Activated T-cell treated with anti-CD3 and anti-CD28 coated beads, Interleukin-2, amount 50 U/mL, for 4 hours (primary cell): Measurements from ENCODE around the gene KCNAB3. TPM values are rescaled to one million over a fixed set of nuclear protein-coding genes. Genes with fewer than 3 reads are reported as not detected.
"Not testable (repeated sequence)": the region's sequence is repeated elsewhere in the genome, so short reads cannot be mapped to it uniquely, and the experiment has no call there.

ENCODE experiments used
- ATAC-seq, 2 donors: fragments of 200-7000 bp; cut with Tn5 transposase; one replicate each; pipeline ENCODE4 v1.10.0; 2021
- DNase-seq: peaks from one replicate; pipeline ENCODE4 v3.0.0-alpha.2; 2020
- H3K27me3 Mint-ChIP-seq: one replicate; pipeline ENCODE4 v1.8.0; 2021; ENCODE audit warnings: low read depth, mixed read lengths
- H3K36me3 Mint-ChIP-seq: one replicate; pipeline ENCODE4 v1.8.0; 2022; ENCODE audit warnings: mixed read lengths; ENCODE audit not compliant: insufficient read depth
- H3K4me1 Mint-ChIP-seq: one replicate; pipeline ENCODE4 v1.8.0; 2021; ENCODE audit warnings: low read depth, mixed read lengths
- H3K4me3 Mint-ChIP-seq: one replicate; pipeline ENCODE4 v1.8.0; 2021; ENCODE audit warnings: mild to moderate bottlenecking, moderate library complexity, mixed read lengths
- H3K9me3 Mint-ChIP-seq: one replicate; pipeline ENCODE4 v1.8.0; 2021; ENCODE audit warnings: mixed read lengths
- total RNA-seq, 3 donors: library from RNA; stranded (reverse); gene quantifications; one replicate each; pipeline ENCODE4 v1.2.1, GENCODE V29; 2021

The KCNAB3 gene
- 10 to 100 TPM; 10.3 to 11.5 (median 11.4) TPM for total RNA-seq

DNA sequence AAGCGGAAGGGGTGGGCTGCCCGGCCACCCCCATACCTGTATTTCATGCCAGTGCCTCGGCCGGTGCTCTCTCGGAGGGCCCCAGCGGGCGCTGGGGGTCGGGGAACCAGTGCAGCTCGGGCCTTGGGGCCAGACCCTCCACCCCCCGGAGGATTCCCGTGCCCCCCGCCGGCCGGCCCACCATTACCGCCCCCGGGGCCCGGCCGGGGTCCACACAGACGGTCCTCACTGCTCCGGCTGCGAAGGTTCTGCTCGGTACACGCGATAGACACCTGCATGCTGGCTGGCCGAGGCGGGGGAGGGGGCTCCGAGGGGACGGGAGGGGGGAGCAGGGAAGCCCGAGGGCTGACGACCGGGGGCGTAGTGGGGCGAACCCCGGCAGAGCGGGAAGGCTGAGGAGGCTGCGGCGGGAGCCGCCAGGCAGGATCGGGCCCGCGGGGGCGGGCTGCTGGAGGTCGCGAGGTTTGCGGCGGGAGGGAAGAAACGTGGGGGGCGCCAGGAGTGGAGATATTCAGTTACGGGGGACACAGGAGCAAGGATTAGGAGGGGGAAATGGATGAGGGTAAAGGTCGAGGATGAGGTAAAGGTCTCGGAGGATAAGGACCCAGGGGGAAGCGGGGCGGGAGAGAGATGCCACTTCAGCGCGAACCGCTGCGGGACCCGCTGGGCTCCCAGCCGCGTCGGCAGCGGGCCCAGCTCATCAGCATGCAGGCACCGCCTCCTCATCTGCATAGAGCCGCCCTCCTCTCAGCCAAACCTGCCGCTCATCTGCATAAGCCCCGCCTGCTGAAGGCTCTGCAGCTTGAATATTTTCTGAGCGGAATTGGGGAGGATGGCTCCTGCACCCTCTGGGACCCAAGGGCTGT, at the start of gene KCNAB3:
Gene KCNAB3 (minus strand): TSS at position 699 of the 866 bp plus-strand sequence. CDS start 421 bp downstream, at position 278.
- Mint-ChIP-seq H3K27me3 (no peaks in the 10 kb centered on the region), H3K9me3 (no peaks in the 10 kb centered on the region), H3K4me3 (peak within 1 kb of the TSS; percentile 97), H3K36me3 (peaks cover 4% of the 10 kb centered on the region), H3K4me1 (peaks cover 40% of the 10 kb centered on the region)
- DNase-seq (peak; percentile 42), ATAC-seq (peak in 1 of 2 donors; percentile 6)

DNA sequence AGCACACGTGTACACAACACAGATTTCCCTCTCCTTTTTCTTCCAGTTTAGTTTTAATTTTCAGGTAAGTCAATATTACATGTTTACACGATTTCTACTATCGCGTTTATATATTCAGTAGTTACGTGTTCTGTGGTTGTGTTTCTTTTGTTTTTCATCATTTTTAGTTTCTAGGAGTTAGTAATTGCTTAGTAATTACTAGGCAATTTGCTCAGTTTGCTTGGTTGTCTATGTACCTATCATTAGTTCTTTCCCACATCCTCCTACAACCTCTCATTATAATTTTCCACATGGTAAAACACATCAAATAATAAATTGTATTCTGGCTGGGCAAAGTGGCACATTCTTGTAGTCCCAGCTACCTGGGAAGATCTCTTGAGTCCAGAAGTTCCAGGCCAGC, 48.1 kb upstream of the KCNAB3 start:
- H3K4me1 Mint-ChIP-seq: peaks cover 2% of the 10 kb centered on the region
- no peak overlapping the region for H3K4me3 Mint-ChIP-seq
- peaks cover 26% of the 10 kb centered on the region for H3K27me3 Mint-ChIP-seq
- H3K36me3 Mint-ChIP-seq: peaks cover 1% of the 10 kb centered on the region
- peaks cover 12% of the 10 kb centered on the region for H3K9me3 Mint-ChIP-seq
- no peak for ATAC-seq
- no peak for DNase-seq

DNA sequence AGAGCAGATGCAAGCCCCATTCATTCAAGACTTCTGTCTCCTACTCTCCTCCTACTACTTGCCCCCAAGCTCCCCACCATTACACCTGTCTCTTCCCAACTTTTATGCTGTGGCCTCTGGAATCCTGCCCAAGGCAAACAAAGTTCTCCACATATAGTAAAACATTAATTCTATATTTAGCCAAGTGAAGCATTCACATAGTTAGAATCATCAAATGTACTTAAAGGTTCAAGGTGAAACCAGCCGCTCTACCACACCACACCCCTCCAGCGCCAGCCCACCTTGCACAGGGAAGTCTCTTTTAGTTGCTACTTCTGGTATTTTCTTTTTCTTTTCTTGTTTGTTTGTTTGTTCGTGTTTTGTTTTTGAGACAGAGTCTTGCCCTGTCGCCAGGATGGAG, 47.4 kb upstream of the KCNAB3 start:
- DNase-seq: no peak
- Mint-ChIP-seq H3K4me3 (no peak overlapping the region), H3K9me3 (peaks cover 12% of the 10 kb centered on the region), H3K36me3 (peaks cover 1% of the 10 kb centered on the region), H3K4me1 (peaks cover 2% of the 10 kb centered on the region), H3K27me3 (peaks cover 21% of the 10 kb centered on the region)
- no peak for ATAC-seq

DNA sequence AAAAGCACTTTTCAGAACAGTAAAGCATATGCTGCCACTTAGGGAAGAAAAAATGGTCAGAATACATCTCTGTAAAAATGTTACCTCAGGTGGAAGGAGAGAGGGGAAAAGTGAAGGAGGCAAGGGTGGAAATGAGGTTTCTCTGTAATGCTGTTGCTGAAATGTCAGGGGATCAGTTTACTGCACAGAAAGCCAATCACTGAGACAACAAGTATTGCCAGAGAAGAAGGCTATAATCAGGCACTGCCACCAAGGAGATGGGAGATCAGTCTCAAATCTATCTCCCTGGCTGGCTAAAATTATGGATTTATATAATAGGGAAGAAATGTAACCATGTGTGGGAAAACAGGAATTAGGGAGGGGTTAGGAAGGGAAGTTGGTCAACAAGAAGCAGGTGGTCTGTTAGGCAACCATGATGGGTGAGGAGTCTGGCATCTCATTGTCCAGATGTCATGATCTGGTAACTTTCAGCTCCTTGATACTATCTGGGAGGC, 45.0 kb upstream of the KCNAB3 start:
- peaks cover 2% of the 10 kb centered on the region for H3K4me1 Mint-ChIP-seq
- no peak for DNase-seq
- H3K27me3 Mint-ChIP-seq: peaks cover 19% of the 10 kb centered on the region
- peaks cover 1% of the 10 kb centered on the region for H3K36me3 Mint-ChIP-seq
- H3K4me3 Mint-ChIP-seq: no peak overlapping the region
- peaks cover 12% of the 10 kb centered on the region for H3K9me3 Mint-ChIP-seq
- ATAC-seq: no peak

DNA sequence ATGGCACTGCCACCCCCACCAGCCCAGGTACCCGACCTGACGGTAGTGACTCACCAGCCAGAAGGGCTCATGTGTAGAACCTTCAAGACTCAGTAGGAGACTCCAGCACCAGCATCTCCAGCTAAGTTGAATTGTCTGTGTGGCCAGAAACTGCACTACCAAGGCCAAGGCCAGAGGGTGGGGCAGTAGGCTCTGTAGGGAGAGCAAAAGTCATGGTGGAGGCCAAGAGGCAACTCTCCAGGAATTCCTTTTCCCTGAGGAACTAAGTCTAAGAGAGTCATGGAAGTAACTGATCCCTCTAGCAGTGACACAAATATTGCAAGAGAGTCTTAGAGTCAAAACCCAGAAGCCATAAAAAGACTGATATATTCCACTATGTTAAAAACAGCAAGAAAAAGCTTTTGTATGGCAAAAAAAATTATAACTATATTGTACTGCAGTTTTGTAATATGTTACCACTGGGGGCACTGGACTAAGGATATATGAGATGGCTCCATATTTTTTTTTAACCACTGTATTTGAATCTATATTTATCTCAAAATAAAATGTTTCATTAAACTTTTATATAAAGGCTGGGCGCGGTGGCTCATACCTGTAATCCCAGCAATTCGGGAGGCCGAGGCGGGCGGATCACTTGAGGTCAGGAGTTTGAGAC, 42.6 kb upstream of the KCNAB3 start:
- peaks cover 12% of the 10 kb centered on the region for H3K9me3 Mint-ChIP-seq

DNA sequence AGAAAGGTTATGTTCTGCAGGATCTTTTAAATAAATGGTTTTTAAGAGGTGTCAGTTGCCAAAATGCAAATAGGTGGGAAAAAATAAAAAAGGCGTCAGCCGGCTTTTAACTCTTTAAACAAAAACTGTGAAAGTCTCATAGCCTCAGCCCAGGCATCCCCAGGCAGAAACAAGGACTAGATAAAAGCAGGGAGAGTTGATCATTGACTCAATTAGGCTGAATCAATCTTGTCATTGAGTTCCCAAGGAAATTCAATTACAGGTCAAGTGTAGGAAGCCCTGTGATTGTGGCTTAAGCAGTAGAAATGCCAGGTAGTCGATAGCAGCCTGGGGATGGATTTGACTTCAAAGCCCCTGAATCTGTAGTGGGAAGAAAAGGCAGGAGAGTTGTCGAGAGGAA, 42.0 kb upstream of the KCNAB3 start:
- Mint-ChIP-seq H3K9me3 (peaks cover 12% of the 10 kb centered on the region), H3K36me3 (peaks cover 1% of the 10 kb centered on the region), H3K4me1 (no peaks in the 10 kb centered on the region), H3K27me3 (peaks cover 11% of the 10 kb centered on the region), H3K4me3 (no peak overlapping the region)
- DNase-seq: no peak
- no peak for ATAC-seq

More for the DNA sequence above, 42.6 kb upstream of the KCNAB3 start:
- no peak for ATAC-seq
- Mint-ChIP-seq H3K4me3 (no peak overlapping the region), H3K36me3 (peaks cover 1% of the 10 kb centered on the region), H3K4me1 (no peaks in the 10 kb centered on the region), H3K27me3 (peaks cover 14% of the 10 kb centered on the region)
- DNase-seq: no peak

DNA sequence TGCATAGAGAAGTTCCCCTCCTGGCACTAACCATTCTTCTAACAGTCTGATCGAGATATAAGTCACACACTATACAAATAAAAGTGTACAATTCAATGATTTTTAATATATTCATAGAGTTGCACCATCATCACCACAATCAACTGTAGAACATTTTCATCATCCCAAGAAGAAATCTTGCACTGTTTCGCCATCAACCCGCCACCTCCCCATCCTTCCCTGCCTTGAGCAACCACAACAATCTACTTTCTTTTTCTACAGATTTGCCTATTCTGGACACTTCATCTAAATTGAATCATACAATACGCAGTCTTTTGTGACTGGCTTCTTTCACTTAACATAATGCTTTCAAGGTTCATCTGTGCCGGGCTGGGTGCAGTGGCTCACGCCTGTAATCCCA, 39.8 kb upstream of the KCNAB3 start:
- H3K4me3 Mint-ChIP-seq: no peak overlapping the region
- peaks cover under 1% of the 10 kb centered on the region for H3K36me3 Mint-ChIP-seq
- no peaks in the 10 kb centered on the region for H3K4me1 Mint-ChIP-seq
- ATAC-seq (no peak), DNase-seq (no peak)
- peaks cover 9% of the 10 kb centered on the region for H3K27me3 Mint-ChIP-seq
- peaks cover 3% of the 10 kb centered on the region for H3K9me3 Mint-ChIP-seq

DNA sequence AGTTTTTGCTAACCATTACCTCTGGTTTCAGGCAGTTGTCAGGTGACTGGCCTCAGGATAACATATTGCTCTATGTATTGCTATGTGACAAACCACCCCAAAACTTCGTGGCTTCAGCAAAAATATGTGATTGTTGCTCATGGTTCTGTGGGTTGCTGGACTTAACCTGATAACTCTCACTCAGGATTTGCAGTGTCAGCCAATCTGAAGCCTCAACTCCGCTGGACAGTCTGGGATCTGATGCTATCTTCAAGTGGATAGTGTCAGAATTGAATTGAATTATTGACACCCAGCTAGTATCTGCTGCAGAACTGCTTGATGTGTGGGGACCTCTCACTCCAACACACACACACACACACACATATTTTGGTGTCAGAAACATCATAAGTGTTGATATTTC, 38.1 kb upstream of the KCNAB3 start:
- no peaks in the 10 kb centered on the region for H3K9me3 Mint-ChIP-seq
- DNase-seq (no peak), ATAC-seq (no peak)
- no peak overlapping the region for H3K4me3 Mint-ChIP-seq
- peaks cover 7% of the 10 kb centered on the region for H3K27me3 Mint-ChIP-seq
- no peaks in the 10 kb centered on the region for H3K4me1 Mint-ChIP-seq
- no peaks in the 10 kb centered on the region for H3K36me3 Mint-ChIP-seq

DNA sequence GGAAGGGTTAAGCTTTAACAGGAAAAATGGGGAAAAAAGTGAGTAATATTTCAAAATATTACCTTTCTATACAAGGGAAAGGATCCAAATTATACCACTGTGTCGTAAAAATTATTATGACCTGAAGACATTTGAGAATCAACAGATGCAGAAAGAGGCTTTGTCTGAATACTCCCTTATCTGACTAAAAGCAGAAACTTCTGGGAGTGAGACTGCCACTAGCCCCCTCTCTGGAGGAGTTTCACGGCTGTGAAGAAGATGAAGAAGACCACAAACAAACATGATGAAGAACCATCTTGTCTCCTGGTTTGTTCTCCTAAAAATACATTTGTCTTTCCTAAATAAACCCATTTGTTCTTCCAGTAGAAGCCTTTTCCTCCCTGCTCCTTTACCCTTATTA, 31.8 kb upstream of the KCNAB3 start:
- H3K4me1 Mint-ChIP-seq: no peaks in the 10 kb centered on the region
- no peak overlapping the region for H3K4me3 Mint-ChIP-seq
- ATAC-seq: no peak
- no peak for DNase-seq
- no peaks in the 10 kb centered on the region for H3K36me3 Mint-ChIP-seq
- H3K9me3 Mint-ChIP-seq: no peaks in the 10 kb centered on the region
- peaks cover 11% of the 10 kb centered on the region for H3K27me3 Mint-ChIP-seq

DNA sequence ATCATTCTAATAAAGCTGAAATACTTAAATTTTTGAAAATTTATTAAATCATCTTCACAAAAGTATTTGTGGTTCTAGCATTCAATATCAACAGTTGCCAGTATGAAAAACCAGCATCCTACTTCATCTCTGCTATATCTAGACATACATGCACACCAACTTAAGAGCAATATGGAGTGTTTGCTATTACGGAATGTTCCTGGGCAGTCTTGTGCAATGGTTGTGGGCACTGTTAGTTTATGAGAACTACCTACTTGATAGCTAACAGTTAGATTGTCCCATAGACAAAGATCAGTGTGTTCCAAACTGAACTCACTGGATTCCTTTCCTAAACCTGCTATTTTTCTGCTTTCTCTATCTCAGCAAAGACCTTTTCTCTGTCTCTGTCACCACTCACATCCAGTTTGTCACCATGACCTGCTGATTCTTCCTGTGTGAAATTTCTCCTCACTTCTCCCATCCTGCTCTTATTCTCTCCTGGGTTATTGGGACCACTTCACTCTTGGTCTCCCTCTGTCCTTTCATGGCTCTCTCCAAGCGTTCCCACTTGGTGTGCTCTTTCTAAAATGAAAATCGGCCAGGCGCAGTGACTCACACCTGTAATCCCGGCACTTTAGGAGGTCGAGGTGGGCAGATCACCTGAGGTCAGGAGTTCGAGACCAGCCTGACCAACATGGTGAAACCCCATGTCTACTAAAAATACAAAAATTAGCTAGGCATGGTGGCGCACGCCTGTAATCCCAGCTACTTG, 30.0 kb upstream of the KCNAB3 start:
- no peaks in the 10 kb centered on the region for H3K9me3 Mint-ChIP-seq
- no peak overlapping the region for H3K4me3 Mint-ChIP-seq
- DNase-seq (no peak), ATAC-seq (no peak)
- H3K27me3 Mint-ChIP-seq: peaks cover 11% of the 10 kb centered on the region
- no peaks in the 10 kb centered on the region for H3K4me1 Mint-ChIP-seq
- H3K36me3 Mint-ChIP-seq: no peaks in the 10 kb centered on the region

DNA sequence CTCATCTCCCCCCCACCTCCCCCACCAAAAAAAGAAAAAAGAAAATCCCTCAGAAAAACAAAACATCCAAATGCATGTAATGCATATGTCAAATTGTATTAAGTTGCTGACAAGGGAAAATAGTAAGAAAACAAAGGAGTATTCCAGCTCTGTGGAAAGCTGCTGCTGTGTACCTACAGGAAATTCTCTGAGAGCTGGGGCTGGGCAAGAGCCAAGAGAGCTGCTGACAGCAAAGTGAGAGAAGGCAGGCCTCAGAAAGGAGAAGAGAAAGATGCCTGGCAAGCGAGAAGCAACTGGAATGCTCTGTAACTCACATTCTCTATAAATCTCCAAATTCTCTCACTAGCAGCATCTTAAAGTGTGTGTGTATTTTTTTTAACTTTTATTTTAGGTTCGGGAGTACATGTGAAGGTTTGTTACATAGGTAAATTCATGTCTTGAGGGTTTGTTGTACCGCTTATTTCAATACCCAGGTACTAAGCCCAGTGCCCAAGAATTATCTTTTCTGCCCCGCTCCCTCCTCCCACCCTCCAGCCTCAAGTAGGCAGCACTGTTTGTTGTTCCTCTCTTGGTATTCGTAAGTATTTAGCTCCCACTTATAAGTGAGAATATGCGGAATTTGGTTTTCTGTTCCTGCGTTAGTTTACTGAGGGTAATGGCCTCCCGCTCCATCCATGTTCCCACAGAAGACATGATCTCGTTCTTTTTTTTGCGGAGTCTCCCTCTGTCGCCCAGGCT, 26.7 kb upstream of the KCNAB3 start:
- DNase-seq: no peak
- H3K4me1 Mint-ChIP-seq: peaks cover 5% of the 10 kb centered on the region
- H3K27me3 Mint-ChIP-seq: peaks cover 11% of the 10 kb centered on the region
- no peak for ATAC-seq
- H3K4me3 Mint-ChIP-seq: no peak overlapping the region
- H3K9me3 Mint-ChIP-seq: no peaks in the 10 kb centered on the region
- H3K36me3 Mint-ChIP-seq: no peaks in the 10 kb centered on the region

DNA sequence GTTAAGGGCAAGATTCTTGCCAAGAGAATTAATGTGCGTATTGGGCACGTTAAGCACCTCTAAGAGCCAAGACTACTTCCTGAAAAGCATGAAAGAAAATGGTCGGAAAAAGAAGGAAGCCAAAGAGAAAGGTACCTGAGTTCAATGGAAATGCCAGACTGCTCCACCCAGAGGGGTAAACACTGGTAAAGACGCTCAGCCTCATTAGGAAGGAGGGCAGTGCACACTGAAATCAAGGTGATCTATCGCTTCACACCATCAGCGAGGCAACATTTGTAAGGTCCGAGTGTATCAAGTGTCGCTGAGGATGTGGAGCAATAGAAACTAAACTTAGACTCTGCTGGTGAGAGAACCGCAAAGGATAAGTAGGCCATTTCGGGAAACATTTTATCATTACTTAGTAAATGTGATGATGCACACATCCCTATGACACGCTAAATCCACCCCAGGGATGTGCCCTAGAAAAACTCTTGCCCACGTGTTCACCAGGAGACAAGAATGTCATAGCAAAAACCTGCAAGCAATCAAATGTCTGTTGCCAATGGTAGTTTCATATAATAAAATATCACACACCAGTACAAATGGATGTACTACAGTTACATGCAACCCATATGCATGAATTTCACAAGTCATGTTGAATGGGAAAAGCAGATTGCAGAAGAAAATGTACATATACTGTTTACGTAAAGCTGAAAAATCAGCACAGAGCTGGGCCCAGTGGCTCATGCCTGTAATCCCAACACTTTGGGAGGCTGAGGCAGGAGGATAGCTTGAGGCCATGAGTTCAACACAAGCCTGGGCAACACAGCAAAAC, 26.0 kb upstream of the KCNAB3 start:
- H3K4me3 Mint-ChIP-seq: no peak overlapping the region
- DNase-seq: no peak
- H3K9me3 Mint-ChIP-seq: no peaks in the 10 kb centered on the region
- no peaks in the 10 kb centered on the region for H3K36me3 Mint-ChIP-seq
- no peak for ATAC-seq
- H3K4me1 Mint-ChIP-seq: peaks cover 9% of the 10 kb centered on the region
- peaks cover 8% of the 10 kb centered on the region for H3K27me3 Mint-ChIP-seq

DNA sequence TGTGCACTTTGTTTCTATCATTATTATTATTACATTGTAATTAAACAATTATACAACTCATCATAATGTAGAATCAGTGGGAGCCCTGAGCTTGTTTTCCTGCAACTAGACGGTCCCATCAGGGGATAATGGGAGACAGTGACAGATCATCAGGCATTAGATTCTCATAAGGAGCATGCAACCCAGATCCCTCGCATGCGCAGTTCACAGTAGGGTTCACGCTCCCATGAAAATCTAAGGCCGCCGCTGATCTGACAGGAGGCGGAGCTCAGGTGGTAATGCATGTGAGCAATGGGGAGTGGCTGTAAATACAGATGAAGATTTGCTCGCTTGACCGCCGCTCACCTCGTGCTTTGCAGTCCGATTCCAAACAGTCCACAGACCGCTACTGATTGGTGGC, 23.6 kb upstream of the KCNAB3 start:
- peaks cover 16% of the 10 kb centered on the region for H3K36me3 Mint-ChIP-seq
- not testable (repeated sequence) for ATAC-seq, H3K27me3 Mint-ChIP-seq, DNase-seq, H3K4me3 Mint-ChIP-seq, H3K9me3 Mint-ChIP-seq
- H3K4me1 Mint-ChIP-seq: peaks cover 12% of the 10 kb centered on the region
